Cardiac muscle cell (in vitro differentiated cells and primary cell): ENCODE measurements around the gene DEFB126. TPM values are rescaled to one million over a fixed set of nuclear protein-coding genes. Genes with fewer than 3 reads are reported as not detected.

Experiments
- polyA plus RNA-seq: library from polyadenylated mRNA; unstranded; fragments of >200 nt; fragmentation: Nextera tagmentation; extraction: Ambion mirVana; gene quantifications from 2 replicates; pipeline ENCODE4 v1.2.1, GENCODE V29; 2016
- total RNA-seq: library from RNA; depleted of rRNA; stranded (reverse); fragments of >200 nt; gene quantifications from 2 replicates; pipeline ENCODE4 v1.2.3, GENCODE V29; 2016

DEFB126 gene
- total and polyA plus RNA-seq, 2 experiments from 2014 or later: not detected

Other genes starting within 250 kb of the DEFB126 start
- not detected in 2 replicates for gene DEFB125, start 54.9 kb upstream of the DEFB126 start, total RNA-seq
- not detected in 2 replicates for gene DEFB125, start 54.9 kb upstream of the DEFB126 start, polyA plus RNA-seq
- gene DEFB127, start 14.9 kb downstream of the DEFB126 start, total RNA-seq: not detected in 2 replicates
- not detected in 2 replicates for gene DEFB127, start 14.9 kb downstream of the DEFB126 start, polyA plus RNA-seq
- not detected in 2 replicates for gene DEFB128, start 47.1 kb downstream of the DEFB126 start, total RNA-seq
- gene DEFB128, start 47.1 kb downstream of the DEFB126 start, polyA plus RNA-seq: not detected in 2 replicates
- gene DEFB129, start 84.7 kb downstream of the DEFB126 start, total RNA-seq: not detected in 2 replicates
- gene DEFB129, start 84.7 kb downstream of the DEFB126 start, polyA plus RNA-seq: not detected in 2 replicates
- not detected in 2 replicates for gene DEFB132, start 115.1 kb downstream of the DEFB126 start, total RNA-seq
- not detected in 2 replicates for gene DEFB132, start 115.1 kb downstream of the DEFB126 start, polyA plus RNA-seq
- 6.2 and 9.3 TPM in 2 replicates for gene C20orf96, start 148.2 kb downstream of the DEFB126 start, total RNA-seq
- 31.9 and 41.9 TPM in 2 replicates for gene C20orf96, start 148.2 kb downstream of the DEFB126 start, polyA plus RNA-seq
- gene ZCCHC3, start 155.0 kb downstream of the DEFB126 start, total RNA-seq: 49.9 and 63.8 TPM in 2 replicates
- 43.7 and 53.1 TPM in 2 replicates for gene ZCCHC3, start 155.0 kb downstream of the DEFB126 start, polyA plus RNA-seq
- gene SOX12, start 183.0 kb downstream of the DEFB126 start, total RNA-seq: 57.6 and 79.8 TPM in 2 replicates
- gene SOX12, start 183.0 kb downstream of the DEFB126 start, polyA plus RNA-seq: 41.9 and 49.9 TPM in 2 replicates
- 111 and 190 TPM in 2 replicates for gene NRSN2, start 204.5 kb downstream of the DEFB126 start, total RNA-seq
- gene NRSN2, start 204.5 kb downstream of the DEFB126 start, polyA plus RNA-seq: 135 and 170 TPM in 2 replicates
- gene TRIB3, start 238.2 kb downstream of the DEFB126 start, total RNA-seq: 7.0 and 9.0 TPM in 2 replicates
- gene TRIB3, start 238.2 kb downstream of the DEFB126 start, polyA plus RNA-seq: 5.3 and 7.2 TPM in 2 replicates